ENCODE results near the gene MED15. TPM values are rescaled to one million over a fixed set of nuclear protein-coding genes. Genes with fewer than 3 reads are reported as not detected.

Gene MED15
- total RNA-seq, 1 experiment from 2014 or later: 59.3 TPM

DNA sequence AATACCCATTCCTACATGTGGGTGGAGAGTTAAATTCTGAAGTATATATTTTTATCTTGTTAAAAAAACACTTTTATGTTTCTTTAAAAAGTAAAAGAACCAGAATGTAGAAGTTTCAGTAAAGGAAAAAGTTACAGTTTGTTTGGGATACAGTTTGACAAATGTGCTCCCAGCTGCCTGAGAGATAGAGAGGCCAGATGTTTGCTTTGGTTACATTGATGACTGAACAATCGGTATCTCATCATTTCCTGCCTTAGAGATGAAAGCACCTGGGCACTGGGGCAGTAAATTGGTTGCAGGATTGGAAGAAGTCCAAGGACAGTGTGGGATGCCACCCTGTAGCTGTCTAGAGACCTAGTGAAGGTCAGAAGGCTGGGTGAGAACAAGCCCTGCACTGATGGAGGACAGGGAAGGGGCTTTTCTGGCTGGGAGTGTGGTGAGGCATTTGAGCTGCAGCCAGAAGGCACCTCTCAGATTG, 16.6 kb downstream of the MED15 start:
- POLR2A ChIA-PET: no interaction called here
- intact Hi-C loops (cut with micrococcal nuclease; ENCODE audit: unreplicated experiment) (no loop called here), in situ Hi-C loops (cut with HindIII; ENCODE audit: low pct_unique_long_range_greater_than_20kb, low sequenced_read_pairs) (no loop called here)
- H3K27ac ChIP-seq (ENCODE audit: low read length): peak overlapping the region; percentile 51; the same call in 1 of the 2 replicates
- H3K4me3 ChIP-seq (ENCODE audit: low read depth in 2 of 2, low read length in 2 of 2): no peak overlapping the region
- no peaks in the 10 kb centered on the region for H3K9me3 ChIP-seq (ENCODE audit: control insufficient read depth, insufficient read depth, low read depth, low read length)
- no TSS peak for BruUV-seq (replicated peaks)
- TF ChIP-seq, protein P1, sequence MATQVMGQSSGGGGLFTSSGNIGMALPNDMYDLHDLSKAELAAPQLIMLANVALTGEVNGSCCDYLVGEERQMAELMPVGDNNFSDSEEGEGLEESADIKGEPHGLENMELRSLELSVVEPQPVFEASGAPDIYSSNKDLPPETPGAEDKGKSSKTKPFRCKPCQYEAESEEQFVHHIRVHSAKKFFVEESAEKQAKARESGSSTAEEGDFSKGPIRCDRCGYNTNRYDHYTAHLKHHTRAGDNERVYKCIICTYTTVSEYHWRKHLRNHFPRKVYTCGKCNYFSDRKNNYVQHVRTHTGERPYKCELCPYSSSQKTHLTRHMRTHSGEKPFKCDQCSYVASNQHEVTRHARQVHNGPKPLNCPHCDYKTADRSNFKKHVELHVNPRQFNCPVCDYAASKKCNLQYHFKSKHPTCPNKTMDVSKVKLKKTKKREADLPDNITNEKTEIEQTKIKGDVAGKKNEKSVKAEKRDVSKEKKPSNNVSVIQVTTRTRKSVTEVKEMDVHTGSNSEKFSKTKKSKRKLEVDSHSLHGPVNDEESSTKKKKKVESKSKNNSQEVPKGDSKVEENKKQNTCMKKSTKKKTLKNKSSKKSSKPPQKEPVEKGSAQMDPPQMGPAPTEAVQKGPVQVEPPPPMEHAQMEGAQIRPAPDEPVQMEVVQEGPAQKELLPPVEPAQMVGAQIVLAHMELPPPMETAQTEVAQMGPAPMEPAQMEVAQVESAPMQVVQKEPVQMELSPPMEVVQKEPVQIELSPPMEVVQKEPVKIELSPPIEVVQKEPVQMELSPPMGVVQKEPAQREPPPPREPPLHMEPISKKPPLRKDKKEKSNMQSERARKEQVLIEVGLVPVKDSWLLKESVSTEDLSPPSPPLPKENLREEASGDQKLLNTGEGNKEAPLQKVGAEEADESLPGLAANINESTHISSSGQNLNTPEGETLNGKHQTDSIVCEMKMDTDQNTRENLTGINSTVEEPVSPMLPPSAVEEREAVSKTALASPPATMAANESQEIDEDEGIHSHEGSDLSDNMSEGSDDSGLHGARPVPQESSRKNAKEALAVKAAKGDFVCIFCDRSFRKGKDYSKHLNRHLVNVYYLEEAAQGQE (IDR thresholded peaks at IDR 0.05; ENCODE audit: insufficient read depth in 1 of 2, low read depth in 2 of 2, low read length in 1 of 2): no peak
- no peak for TF ChIP-seq TCF7L2 (IDR thresholded peaks at IDR 0.05; ENCODE audit: low read depth, low read length)
- TF ChIP-seq SIN3A (IDR thresholded peaks at IDR 0.05; ENCODE audit: borderline replicate concordance, insufficient read depth, low read depth, low read length): no peak
- TF ChIP-seq POLR2AphosphoS5 (IDR thresholded peaks at IDR 0.05; ENCODE audit: low read depth, low read length): no peak
- TF ChIP-seq, protein P2, sequence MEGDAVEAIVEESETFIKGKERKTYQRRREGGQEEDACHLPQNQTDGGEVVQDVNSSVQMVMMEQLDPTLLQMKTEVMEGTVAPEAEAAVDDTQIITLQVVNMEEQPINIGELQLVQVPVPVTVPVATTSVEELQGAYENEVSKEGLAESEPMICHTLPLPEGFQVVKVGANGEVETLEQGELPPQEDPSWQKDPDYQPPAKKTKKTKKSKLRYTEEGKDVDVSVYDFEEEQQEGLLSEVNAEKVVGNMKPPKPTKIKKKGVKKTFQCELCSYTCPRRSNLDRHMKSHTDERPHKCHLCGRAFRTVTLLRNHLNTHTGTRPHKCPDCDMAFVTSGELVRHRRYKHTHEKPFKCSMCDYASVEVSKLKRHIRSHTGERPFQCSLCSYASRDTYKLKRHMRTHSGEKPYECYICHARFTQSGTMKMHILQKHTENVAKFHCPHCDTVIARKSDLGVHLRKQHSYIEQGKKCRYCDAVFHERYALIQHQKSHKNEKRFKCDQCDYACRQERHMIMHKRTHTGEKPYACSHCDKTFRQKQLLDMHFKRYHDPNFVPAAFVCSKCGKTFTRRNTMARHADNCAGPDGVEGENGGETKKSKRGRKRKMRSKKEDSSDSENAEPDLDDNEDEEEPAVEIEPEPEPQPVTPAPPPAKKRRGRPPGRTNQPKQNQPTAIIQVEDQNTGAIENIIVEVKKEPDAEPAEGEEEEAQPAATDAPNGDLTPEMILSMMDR (IDR thresholded peaks at IDR 0.05): no peak
- peaks cover 15% of the 10 kb centered on the region for H3K4me1 ChIP-seq (ENCODE audit: control insufficient read depth, insufficient read depth, low read length)
- no peak for DNase-seq (ENCODE audit: low read depth, low spot score)
- CTCF ChIA-PET: no interaction called here
- ATAC-seq: no peak
- no peaks in the 10 kb centered on the region for H3K36me3 ChIP-seq (ENCODE audit: control insufficient read depth, insufficient read depth, low read length)
- no peaks in the 10 kb centered on the region for H3K27me3 ChIP-seq (ENCODE audit: control insufficient read depth, insufficient read depth, low read length)

DNA sequence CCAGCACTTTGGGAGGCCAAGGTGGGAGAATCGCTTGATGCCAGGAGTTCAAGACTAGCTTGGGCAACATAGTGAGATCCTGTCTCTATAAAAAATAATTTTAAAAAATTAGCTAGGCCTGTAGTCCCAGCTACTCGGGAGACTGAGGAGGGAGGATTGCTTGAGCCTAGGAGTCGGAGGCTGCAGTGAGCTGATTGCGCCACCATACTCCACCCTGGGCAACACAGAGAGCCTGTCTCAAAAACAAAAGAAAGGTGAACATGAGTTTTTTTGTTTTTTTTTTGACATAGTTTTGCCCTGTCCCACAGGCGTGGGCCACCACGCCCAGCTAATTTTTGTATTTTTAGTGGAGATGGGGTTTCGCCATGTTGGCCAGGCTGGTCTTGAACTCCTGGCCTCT, 17.6 kb downstream of the MED15 start:
- no peak for ATAC-seq
- no peaks in the 10 kb centered on the region for H3K36me3 ChIP-seq (ENCODE audit: control insufficient read depth, insufficient read depth, low read length)
- in situ Hi-C loops (cut with HindIII; ENCODE audit: low pct_unique_long_range_greater_than_20kb, low sequenced_read_pairs): no loop called here
- TF ChIP-seq TCF7L2 (IDR thresholded peaks at IDR 0.05; ENCODE audit: low read depth, low read length) (no peak), POLR2AphosphoS5 (IDR thresholded peaks at IDR 0.05; ENCODE audit: low read depth, low read length) (no peak), SIN3A (IDR thresholded peaks at IDR 0.05; ENCODE audit: borderline replicate concordance, insufficient read depth, low read depth, low read length) (no peak)
- TF ChIP-seq, protein P1 (IDR thresholded peaks at IDR 0.05; ENCODE audit: insufficient read depth in 1 of 2, low read depth in 2 of 2, low read length in 1 of 2): no peak
- TF ChIP-seq, protein P2 (IDR thresholded peaks at IDR 0.05): no peak
- H3K27me3 ChIP-seq (ENCODE audit: control insufficient read depth, insufficient read depth, low read length): no peaks in the 10 kb centered on the region
- DNase-seq (ENCODE audit: low read depth, low spot score): no peak
- no peaks in the 10 kb centered on the region for H3K9me3 ChIP-seq (ENCODE audit: control insufficient read depth, insufficient read depth, low read depth, low read length)
- H3K4me3 ChIP-seq (ENCODE audit: low read depth in 2 of 2, low read length in 2 of 2): no peak overlapping the region
- H3K27ac ChIP-seq (ENCODE audit: low read length): no peak overlapping the region
- H3K4me1 ChIP-seq (ENCODE audit: control insufficient read depth, insufficient read depth, low read length): peaks cover 15% of the 10 kb centered on the region
- no TSS peak for BruUV-seq (replicated peaks)
- ChIA-PET CTCF (no interaction called here), POLR2A (no interaction called here)
- intact Hi-C loops (cut with micrococcal nuclease; ENCODE audit: unreplicated experiment): no loop called here
